B cell (primary cell): ENCODE results near the gene ZFHX2. TPM values are rescaled to one million over a fixed set of nuclear protein-coding genes. Genes with fewer than 3 reads are reported as not detected.

Source experiments
- ATAC-seq: fragments of 200-7000 bp; cut with Tn5 transposase; one replicate; pipeline ENCODE4 v1.10.0; 2021; ENCODE audit warnings: low read depth, mild to moderate bottlenecking, moderate number of reproducible peaks, moderate library complexity
- CTCF ChIA-PET: fragments of 350-600 bp; sonication (Branson Sonifier 250); formaldehyde crosslinking; loops from one replicate; lab custom pipeline; 2021; ENCODE audit warnings: antibody characterized with exemption, inconsistent platforms; lab: Charles Lee
- POLR2A ChIA-PET: fragments of 350-600 bp; sonication (Branson Sonifier 250); formaldehyde crosslinking; loops from one replicate; lab custom pipeline; 2021; ENCODE audit warnings: antibody characterized with exemption; lab: Charles Lee
- DNase-seq: peaks from one replicate; pipeline ENCODE4 v3.0.0; 2013
- H2AFZ ChIP-seq: 2 replicates; pipeline ENCODE4 v1.6.1; 2012; ENCODE audit warnings: mild to moderate bottlenecking, low read depth, low read length; ENCODE audit not compliant: insufficient read depth, poor library complexity, severe bottlenecking
- H3K27ac ChIP-seq, 2 donors: 1 replicate in 1 of 2; 2 replicates in 1 of 2; pipeline ENCODE4 v1.5.1; 2012 to 2013; ENCODE audit warnings: low read length in 2 of 2, mild to moderate bottlenecking in 2 of 2, moderate library complexity in 1 of 2
- H3K27me3 ChIP-seq, 4 experiments: fragments of 200-600 bp in 1 of 4; sonication (generic) in 1 of 4; replicated peaks in 1 of 4; 1 replicate in 2 of 4; 2 replicates in 2 of 4; pipeline versions ENCODE4 v1.6.1 to v1.7.0; 2013 to 2016; ENCODE audit warnings: low read length in 3 of 4, mild to moderate bottlenecking in 2 of 4, mixed read lengths in 1 of 4, moderate library complexity in 1 of 4; ENCODE audit not compliant: insufficient read depth in 4 of 4, control insufficient read depth in 3 of 4; ENCODE audit errors: control extremely low read depth in 1 of 4
- H3K36me3 ChIP-seq, 2 experiments: replicated peaks in 1 of 2; 1 replicate in 1 of 2; 2 replicates in 1 of 2; pipeline versions ENCODE4 v1.6.1 to v1.7.1; 2013; ENCODE audit warnings: low read length in 1 of 2; ENCODE audit not compliant: insufficient read depth in 2 of 2, control insufficient read depth in 1 of 2; ENCODE audit errors: control extremely low read depth in 1 of 2, extremely low read depth in 1 of 2
- H3K4me1 ChIP-seq, 2 donors: fragments of 200-600 bp in 1 of 2; sonication (generic) in 1 of 2; 1 replicate in 1 of 2; 2 replicates in 1 of 2; pipeline versions ENCODE4 v1.5.1 to v1.6.1; 2013 to 2017; ENCODE audit warnings: low read length in 2 of 2; ENCODE audit not compliant: control insufficient read depth in 2 of 2, insufficient read depth in 2 of 2
- H3K4me2 ChIP-seq: replicated peaks from 2 replicates; pipeline ENCODE3; 2012; ENCODE audit warnings: mild to moderate bottlenecking, low read depth, low read length; ENCODE audit not compliant: poor library complexity, severe bottlenecking
- H3K4me3 ChIP-seq, 5 experiments: fragments of 200-600 bp in 1 of 5; sonication (generic) in 1 of 5; 1 replicate in 3 of 5; 2 replicates in 2 of 5; pipeline versions ENCODE4 v1.5.1 to v1.7.0; 2011 to 2016; ENCODE audit warnings: low read length in 4 of 5, mild to moderate bottlenecking in 4 of 5, low read depth in 2 of 5, control low read depth in 1 of 5, moderate library complexity in 1 of 5; ENCODE audit not compliant: insufficient read depth in 1 of 5; ENCODE audit errors: control extremely low read depth in 1 of 5, extremely low read depth in 1 of 5
- H3K79me2 ChIP-seq: fragments of 200-600 bp; sonication (generic); one replicate; pipeline ENCODE4 v1.6.0; 2016; ENCODE audit warnings: low read length; ENCODE audit not compliant: control insufficient read depth, insufficient read depth
- H3K9ac ChIP-seq: fragments of 200-600 bp; sonication (generic); 2 replicates; pipeline ENCODE4 v1.6.1; 2017; ENCODE audit warnings: mild to moderate bottlenecking, low read length, moderate library complexity
- H3K9me3 ChIP-seq, 3 donors: one replicate each; pipeline versions ENCODE4 v1.6.1 to v1.7.1; 2013; ENCODE audit warnings: low read length in 2 of 3; ENCODE audit not compliant: control insufficient read depth in 2 of 3, insufficient read depth in 1 of 3; ENCODE audit errors: control extremely low read depth in 1 of 3
- H4K20me1 ChIP-seq: 2 replicates; pipeline ENCODE4 v1.6.0; 2012; ENCODE audit warnings: mild to moderate bottlenecking, low read length; ENCODE audit not compliant: insufficient read depth, control insufficient read depth, poor library complexity, severe bottlenecking
- H3K27ac Mint-ChIP-seq: one replicate; pipeline ENCODE4 v1.8.0; 2021; ENCODE audit warnings: mixed read lengths
- H3K27me3 Mint-ChIP-seq: one replicate; pipeline ENCODE4 v1.8.0; 2021; ENCODE audit warnings: mixed read lengths
- H3K4me1 Mint-ChIP-seq: one replicate; pipeline ENCODE4 v1.8.0; 2021; ENCODE audit warnings: mixed read lengths
- H3K4me3 Mint-ChIP-seq: one replicate; pipeline ENCODE4 v1.8.0; 2021; ENCODE audit warnings: mixed read lengths
- H3K9me3 Mint-ChIP-seq: one replicate; pipeline ENCODE4 v1.8.0; 2022; ENCODE audit warnings: mixed read lengths; ENCODE audit not compliant: insufficient read depth
- CTCF ChIP-seq: fragments of 200-600 bp; IDR thresholded peaks from one replicate; pipeline ENCODE4 v1.8.0; 2022; ENCODE audit warnings: antibody characterized with exemption, mild to moderate bottlenecking
- EZH2 ChIP-seq: IDR thresholded peaks from 2 replicates; pipeline ENCODE4 v1.6.1; 2012; ENCODE audit warnings: borderline replicate concordance, low read depth, mild to moderate bottlenecking, moderate library complexity, low read length; ENCODE audit not compliant: insufficient read depth, poor library complexity, severe bottlenecking
- WGBS: methylation state at CpG from one replicate; pipeline ENCODE4 v1.1.5; 2013; ENCODE audit warnings: missing lambda C conversion rate; ENCODE audit not compliant: insufficient coverage; 5-methylcytosine and 5-hydroxymethylcytosine counted together
- intact Hi-C: fragments of 100-400 bp; cut with micrococcal nuclease; formaldehyde crosslinking; loops from one replicate; pipeline ENCODE4 v1.10.0; 2022
- polyA plus RNA-seq: library from polyadenylated mRNA; depleted of rRNA; stranded (reverse); fragments of >200 nt; gene quantifications from 2 replicates; pipeline ENCODE4 v1.2.3, GENCODE V29; 2012
- total RNA-seq, 2 donors: library from RNA; stranded (reverse); fragments of 120-200 nt in 1 of 2; gene quantifications; 1 replicate in 1 of 2; 2 replicates in 1 of 2; pipeline versions ENCODE4 v1.2.3 to v1.2.4, GENCODE V29; 2013 to 2022

Gene ZFHX2
- total and polyA plus RNA-seq, 2 donors (not counting 1 experiment from before 2014, with no cell fraction given): 0.21 to 2.5 TPM

- Histone ChIP-seq H3K36me3 (peaks cover 5 to 38% of the 10 kb centered on the region in 2 experiments), H3K4me1 (no peaks in the 10 kb centered on the region), H3K4me2 (no peak overlapping the region), H3K9me3 (no peaks in the 10 kb centered on the region), H3K27ac (no peak overlapping the region), H3K27me3 (no peaks in the 10 kb centered on the region), H3K79me2 (no peaks in the 10 kb centered on the region), H2AFZ (no peak overlapping the region), H3K4me3 (no peak overlapping the region), H3K9ac (no peak overlapping the region), H4K20me1 (no peaks in the 10 kb centered on the region)
- no peak for ATAC-seq
- ChIA-PET POLR2A (no interaction called here), CTCF (interaction anchor here (9.6 kb wide), 1 partner anchor 76 kb away, joined by 335 read pairs; the partner anchor contains the start of gene THTPA)
- no peak for TF ChIP-seq EZH2
- no peak for TF ChIP-seq CTCF
- intact Hi-C loops: no loop called here
- no peaks in the 10 kb centered on the region for H3K9me3 Mint-ChIP-seq
- H3K27me3 Mint-ChIP-seq: no peaks in the 10 kb centered on the region
- H3K4me3 Mint-ChIP-seq: no peak overlapping the region
- no peak for DNase-seq
- no peak overlapping the region for H3K27ac Mint-ChIP-seq
- no peaks in the 10 kb centered on the region for H3K4me1 Mint-ChIP-seq
These were observed 68.8 kb downstream of the ZFHX2 start for GRCh38 chr14:23482823-23483148.

GRCh38 chr14:23481979-23482822, 69.4 kb downstream of the ZFHX2 start:
- H3K4me1 Mint-ChIP-seq: no peaks in the 10 kb centered on the region
- Histone ChIP-seq H3K4me2 (no peak overlapping the region), H3K4me3 (no peak overlapping the region), H4K20me1 (no peaks in the 10 kb centered on the region), H3K4me1 (no peaks in the 10 kb centered on the region), H3K27me3 (no peaks in the 10 kb centered on the region), H3K79me2 (no peaks in the 10 kb centered on the region), H3K9ac (no peak overlapping the region), H3K36me3 (peaks cover 8 to 39% of the 10 kb centered on the region in 2 experiments), H3K27ac (no peak overlapping the region), H2AFZ (no peak overlapping the region), H3K9me3 (no peaks in the 10 kb centered on the region)
- TF ChIP-seq EZH2: no peak
- WGBS: 69% methylated on average over 1 of the region's 7 CpGs
- no peaks in the 10 kb centered on the region for H3K27me3 Mint-ChIP-seq
- no peaks in the 10 kb centered on the region for H3K9me3 Mint-ChIP-seq
- intact Hi-C loops: no loop called here
- ChIA-PET POLR2A (interaction anchor here (0.9 kb wide), 1 partner anchor 77 kb away, joined by 3 read pairs; no protein-coding TSS in a partner anchor), CTCF (interaction anchor here (9.6 kb wide), 1 partner anchor 77 kb away, joined by 335 read pairs; the partner anchor contains the start of gene THTPA)
- H3K4me3 Mint-ChIP-seq: no peak overlapping the region
- no peak for ATAC-seq
- no peak overlapping the region for H3K27ac Mint-ChIP-seq
- DNase-seq: no peak
